Measurements from ENCODE around the gene UBE2F. TPM values are rescaled to one million over a fixed set of nuclear protein-coding genes. Genes with fewer than 3 reads are reported as not detected.
A peak's percentile ranks its signal among the peaks of the same experiment; 100 is the strongest.
"Not testable (repeated sequence)": the region's sequence is repeated elsewhere in the genome, so short reads cannot be mapped to it uniquely, and the experiment has no call there.

Gene UBE2F
- total and polyA plus RNA-seq, 3 experiments from 2014 or later, result 65.8 to 70.7 (median 68.8) TPM

DNA sequence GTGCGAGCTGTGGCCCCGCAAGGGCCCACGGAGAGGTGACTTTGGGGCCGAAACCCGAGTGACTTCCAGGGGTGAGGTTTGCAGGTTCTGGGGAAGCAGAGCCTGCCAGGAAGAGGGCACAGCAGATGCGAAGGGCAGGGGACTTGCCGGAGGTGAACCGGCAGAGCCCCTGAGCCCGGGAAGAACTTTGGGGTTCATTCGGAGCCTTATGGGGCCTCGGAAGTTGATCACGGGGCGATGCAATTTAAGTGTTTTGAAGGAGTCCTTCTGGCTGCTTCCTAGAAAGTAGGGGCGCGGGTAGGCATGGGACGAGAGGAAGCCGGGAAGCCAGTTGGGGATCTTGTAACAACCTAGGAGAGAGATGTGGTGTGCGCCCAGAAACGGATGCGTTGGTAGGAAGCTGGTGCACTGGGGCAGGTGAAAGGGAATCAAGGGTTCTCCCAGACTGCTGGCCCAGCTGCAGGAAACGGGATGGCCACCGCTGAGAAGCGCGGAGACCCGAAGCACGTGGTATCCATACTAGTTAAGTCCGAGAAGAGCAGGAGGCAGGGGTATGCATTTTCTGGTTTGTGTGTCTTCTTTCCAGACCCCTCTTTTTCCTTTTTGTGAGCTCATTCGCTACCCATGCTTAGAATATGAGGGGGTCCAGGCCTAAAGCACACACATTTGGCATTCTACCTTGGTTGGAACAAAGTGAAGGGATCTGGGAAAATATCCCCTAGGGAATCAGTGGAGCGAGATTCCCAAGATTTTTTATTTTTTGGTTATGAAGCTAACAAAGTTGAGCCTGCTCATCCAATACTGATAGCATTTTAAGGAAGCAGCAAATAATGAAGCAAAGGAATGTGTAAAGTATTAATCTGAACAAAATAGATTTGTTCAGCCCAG lies 94.7 kb downstream of the UBE2F start:
- DNase-seq, result peak in 1 of 5 donors; percentile 7
- Mint-ChIP-seq H3K27ac (peak overlapping the region; percentile 24 to 98 (median 88)), H3K4me1 (peaks cover 29 to 65% (median 45%) of the 10 kb centered on the region in 3 donors), H3K9me3 (peaks cover 0 to 2% (median 0%) of the 10 kb centered on the region in 5 donors), H3K4me3 (peak overlapping the region; percentile 80 to 97 (median 92)), H3K27me3 (peaks cover 6 to 7% of the 10 kb centered on the region in 2 donors), H3K36me3 (peaks cover 3 to 27% (median 7%) of the 10 kb centered on the region in 3 donors)
- Histone ChIP-seq H3K36me3 (ENCODE audit: insufficient read depth, low read length) (peaks cover 3% of the 10 kb centered on the region), H3K4me1 (ENCODE audit: insufficient read depth, low read length) (peaks cover 21% of the 10 kb centered on the region), H3K4me3 (ENCODE audit: low read length) (peak overlapping the region; percentile 90), H3K27me3 (ENCODE audit: insufficient read depth, low read length, poor library complexity, severe bottlenecking) (no peaks in the 10 kb centered on the region), H3K9me3 (ENCODE audit: low read length) (no peaks in the 10 kb centered on the region), H3K27ac (ENCODE audit: low read depth, low read length) (peak overlapping the region; percentile 59)
- POLR2A ChIA-PET, result interaction anchor here (0.7 kb wide), 1 partner anchor 7 kb away, joined by 4 read pairs; no protein-coding TSS in a partner anchor
- CTCF ChIA-PET, result interaction anchor here (0.8 kb wide), 1 partner anchor 138 kb away, joined by 3 read pairs; no protein-coding TSS in a partner anchor

DNA sequence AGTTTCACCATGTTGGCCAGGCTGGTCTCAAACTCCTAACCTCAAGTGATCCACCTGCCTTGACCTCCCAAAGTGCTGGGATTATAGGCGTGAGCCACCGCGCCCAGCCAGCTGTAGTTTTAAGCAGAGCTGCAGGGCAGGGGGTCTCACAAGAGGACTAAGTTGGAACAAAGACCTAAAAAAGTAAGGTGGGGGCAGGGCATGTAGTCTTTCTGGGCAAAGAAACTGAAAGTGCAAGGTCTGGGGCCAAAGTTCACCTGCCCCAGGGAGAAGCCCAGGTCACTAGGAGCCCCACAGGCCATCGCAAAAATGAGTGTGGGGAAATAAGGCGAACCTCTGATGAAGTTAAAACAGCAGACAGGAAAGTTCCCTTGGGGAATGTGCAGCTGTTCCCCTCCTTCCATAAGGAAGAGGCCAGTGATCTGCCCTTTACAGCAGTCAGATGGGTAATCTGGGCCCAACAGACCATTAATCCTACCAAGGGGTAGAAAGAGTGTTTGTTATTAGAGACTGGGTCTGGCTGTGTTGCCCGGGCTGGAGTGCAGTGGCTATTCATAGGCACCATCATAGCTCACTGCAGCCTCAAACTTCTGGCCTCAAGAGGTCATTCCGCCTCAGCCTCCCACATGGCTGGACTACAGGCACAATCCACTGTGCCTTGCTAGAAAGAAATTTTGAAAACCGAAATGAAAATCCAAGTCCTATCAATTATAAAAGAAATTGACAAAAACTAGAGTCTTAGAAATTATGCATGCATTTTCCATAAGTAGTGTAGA lies 96.8 kb downstream of the UBE2F start:
- Mint-ChIP-seq H3K27me3 (no peaks in the 10 kb centered on the region), H3K27ac (peak overlapping the region in 4 of 8 donors; percentile 11 to 43 (median 36)), H3K36me3 (peaks cover 8 to 39% (median 12%) of the 10 kb centered on the region in 3 donors), H3K4me1 (peaks cover 42 to 74% (median 57%) of the 10 kb centered on the region in 3 donors), H3K9me3 (peaks cover 0 to 2% (median 0%) of the 10 kb centered on the region in 5 donors), H3K4me3 (peak overlapping the region in 4 of 7 donors; percentile 4 to 93 (median 48))
- H3K36me3 ChIP-seq (ENCODE audit: insufficient read depth, low read length), result peaks cover 5% of the 10 kb centered on the region
- H3K4me1 ChIP-seq (ENCODE audit: insufficient read depth, low read length), result peaks cover 33% of the 10 kb centered on the region
- no peaks in the 10 kb centered on the region for H3K9me3 ChIP-seq (ENCODE audit: low read length)
- DNase-seq, result no peak
- H3K27ac ChIP-seq (ENCODE audit: low read depth, low read length), result no peak overlapping the region
- POLR2A ChIA-PET, result no interaction called here
- CTCF ChIA-PET, result no interaction called here
- no peak overlapping the region for H3K4me3 ChIP-seq (ENCODE audit: low read length)
- H3K27me3 ChIP-seq (ENCODE audit: insufficient read depth, low read length, poor library complexity, severe bottlenecking), result no peaks in the 10 kb centered on the region

DNA sequence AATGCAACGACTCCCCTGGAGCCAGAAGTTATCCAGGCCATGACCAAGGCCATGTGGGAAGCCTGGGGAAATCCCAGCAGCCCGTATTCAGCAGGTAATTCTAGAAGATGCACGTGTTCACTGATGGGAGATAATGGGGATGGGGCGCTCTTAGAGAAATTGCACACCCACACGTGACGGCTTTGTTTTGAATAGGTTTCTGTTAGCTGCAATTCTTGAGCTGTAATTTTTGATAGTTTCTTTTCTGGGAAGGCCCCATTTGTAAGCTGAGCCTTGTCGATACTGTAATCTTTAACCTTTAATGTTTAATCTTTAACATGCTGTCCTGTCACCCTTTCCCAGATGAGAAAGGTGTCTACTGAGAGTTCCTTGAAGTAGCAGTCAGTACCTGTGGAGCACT lies 97.6 kb downstream of the UBE2F start:
- CTCF ChIA-PET, result no interaction called here

DNA sequence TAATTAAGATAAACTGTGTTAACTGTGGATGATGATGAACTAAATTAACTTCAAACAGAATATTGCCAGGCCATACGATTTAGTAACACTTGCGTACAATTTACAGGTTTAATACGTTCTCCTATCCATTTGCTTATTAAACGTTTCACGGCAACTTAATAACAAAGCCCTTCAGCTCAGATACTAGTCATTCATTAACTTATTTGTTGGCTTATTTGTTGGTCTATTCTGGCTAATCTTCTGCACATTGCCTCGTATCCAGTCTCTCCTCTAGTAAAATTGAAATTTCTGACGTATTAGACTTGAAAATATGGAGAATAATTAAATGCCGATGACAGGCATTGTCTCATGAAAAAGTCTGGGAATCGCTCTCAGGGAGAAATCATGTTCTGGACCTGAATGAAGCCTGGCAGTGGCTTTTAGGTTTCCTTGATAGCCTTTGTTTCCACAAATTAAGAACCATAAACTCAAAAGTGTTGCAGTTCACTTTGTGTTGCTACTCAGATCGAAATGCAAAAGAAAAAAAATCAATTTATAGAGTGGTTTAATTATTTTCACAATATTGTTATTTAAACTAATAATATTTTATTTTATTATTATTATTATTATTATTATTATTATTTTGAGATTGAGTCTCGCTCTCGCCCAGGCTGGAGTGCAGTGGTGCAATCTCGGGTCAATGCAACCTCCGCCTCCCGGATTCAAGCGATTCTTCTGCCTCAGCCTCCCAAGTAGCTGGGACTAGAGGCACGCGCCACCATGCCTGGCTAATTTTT lies 98.4 kb downstream of the UBE2F start:
- DNase-seq, result no peak
- H3K27me3 ChIP-seq (ENCODE audit: insufficient read depth, low read length, poor library complexity, severe bottlenecking), result no peaks in the 10 kb centered on the region
- peaks cover 6% of the 10 kb centered on the region for H3K36me3 ChIP-seq (ENCODE audit: insufficient read depth, low read length)
- POLR2A ChIA-PET, result no interaction called here
- Mint-ChIP-seq H3K36me3 (peaks cover 8 to 45% (median 12%) of the 10 kb centered on the region in 3 donors), H3K9me3 (no peaks in the 10 kb centered on the region), H3K27me3 (no peaks in the 10 kb centered on the region), H3K27ac (peak overlapping the region in 2 of 8 donors; percentile 60 to 66), H3K4me1 (peaks cover 45 to 77% (median 62%) of the 10 kb centered on the region in 3 donors), H3K4me3 (peak overlapping the region in 1 of 7 donors; percentile 18)
- no peak overlapping the region for H3K27ac ChIP-seq (ENCODE audit: low read depth, low read length)
- no peak overlapping the region for H3K4me3 ChIP-seq (ENCODE audit: low read length)
- H3K9me3 ChIP-seq (ENCODE audit: low read length), result no peaks in the 10 kb centered on the region
- peaks cover 38% of the 10 kb centered on the region for H3K4me1 ChIP-seq (ENCODE audit: insufficient read depth, low read length)
- CTCF ChIA-PET, result no interaction called here

More for the DNA sequence above, 97.6 kb downstream of the UBE2F start:
- Histone ChIP-seq H3K27ac (ENCODE audit: low read depth, low read length) (no peak overlapping the region), H3K36me3 (ENCODE audit: insufficient read depth, low read length) (peaks cover 6% of the 10 kb centered on the region), H3K9me3 (ENCODE audit: low read length) (no peaks in the 10 kb centered on the region), H3K4me1 (ENCODE audit: insufficient read depth, low read length) (peaks cover 39% of the 10 kb centered on the region), H3K4me3 (ENCODE audit: low read length) (no peak overlapping the region), H3K27me3 (ENCODE audit: insufficient read depth, low read length, poor library complexity, severe bottlenecking) (no peaks in the 10 kb centered on the region)
- Mint-ChIP-seq H3K9me3 (no peaks in the 10 kb centered on the region), H3K27ac (no peak overlapping the region), H3K36me3 (peaks cover 8 to 40% (median 12%) of the 10 kb centered on the region in 3 donors), H3K27me3 (no peaks in the 10 kb centered on the region), H3K4me3 (no peak overlapping the region), H3K4me1 (peaks cover 46 to 77% (median 62%) of the 10 kb centered on the region in 3 donors)
- DNase-seq, result no peak
- POLR2A ChIA-PET, result no interaction called here

DNA sequence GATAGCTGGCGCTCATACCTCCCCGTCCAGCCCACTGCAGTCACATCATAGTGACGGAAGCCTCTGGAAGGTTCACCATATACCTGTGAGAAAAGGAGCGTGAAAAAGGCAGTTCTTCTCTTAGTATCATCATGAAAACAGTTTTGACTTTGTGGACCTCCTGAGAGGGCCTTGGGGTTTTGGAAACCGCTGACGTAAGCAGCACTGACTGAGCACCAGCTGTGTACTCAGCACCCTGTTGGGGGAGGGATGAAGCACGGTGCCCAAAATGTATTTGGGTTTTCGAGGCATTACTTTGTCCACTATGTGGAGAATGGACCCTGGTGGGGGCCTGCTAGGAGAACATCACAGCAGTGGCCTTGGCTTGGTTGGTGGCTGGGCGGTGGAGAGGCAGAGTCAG lies 99.4 kb downstream of the UBE2F start:
- Mint-ChIP-seq H3K9me3 (no peaks in the 10 kb centered on the region), H3K4me1 (peaks cover 45 to 79% (median 64%) of the 10 kb centered on the region in 3 donors), H3K27ac (peak overlapping the region in 2 of 8 donors; percentile 20 to 23), H3K36me3 (peaks cover 8 to 43% (median 12%) of the 10 kb centered on the region in 3 donors), H3K4me3 (no peak overlapping the region), H3K27me3 (no peaks in the 10 kb centered on the region)
- POLR2A ChIA-PET, result no interaction called here
- no peak for DNase-seq
- Histone ChIP-seq H3K36me3 (ENCODE audit: insufficient read depth, low read length) (peaks cover 6% of the 10 kb centered on the region), H3K27me3 (ENCODE audit: insufficient read depth, low read length, poor library complexity, severe bottlenecking) (no peaks in the 10 kb centered on the region), H3K4me1 (ENCODE audit: insufficient read depth, low read length) (peaks cover 43% of the 10 kb centered on the region), H3K27ac (ENCODE audit: low read depth, low read length) (no peak overlapping the region), H3K9me3 (ENCODE audit: low read length) (no peaks in the 10 kb centered on the region), H3K4me3 (ENCODE audit: low read length) (no peak overlapping the region)
- CTCF ChIA-PET, result no interaction called here

DNA sequence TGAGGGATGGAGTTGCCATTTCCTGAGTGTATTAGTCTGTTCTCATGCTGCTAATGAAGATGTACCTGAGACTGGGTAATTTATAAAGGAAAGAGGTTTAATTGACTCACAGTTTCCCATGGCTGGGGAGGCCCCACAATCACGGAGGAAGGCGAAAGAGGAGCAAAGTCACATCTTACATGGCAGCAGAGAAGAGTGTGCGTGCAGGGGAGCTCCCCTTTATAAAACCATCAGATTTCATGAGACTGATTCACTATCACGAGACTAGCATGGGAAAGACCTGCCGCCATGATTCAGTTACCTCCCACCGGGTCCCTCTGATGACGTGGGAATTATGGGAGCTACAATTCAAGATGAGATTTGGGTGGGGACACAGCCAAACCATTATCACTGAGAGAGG lies 99.9 kb downstream of the UBE2F start:
- POLR2A ChIA-PET; H3K4me3 ChIP-seq (ENCODE audit: low read length); H3K27me3 Mint-ChIP-seq; H3K27ac ChIP-seq (ENCODE audit: low read depth, low read length); DNase-seq; H3K4me3 Mint-ChIP-seq; H3K9me3 ChIP-seq (ENCODE audit: low read length); H3K27me3 ChIP-seq (ENCODE audit: insufficient read depth, low read length, poor library complexity, severe bottlenecking); H3K9me3 Mint-ChIP-seq; CTCF ChIA-PET; H3K36me3 ChIP-seq (ENCODE audit: insufficient read depth, low read length): not testable (repeated sequence)
- Mint-ChIP-seq H3K4me1 (peaks cover 42 to 78% (median 62%) of the 10 kb centered on the region in 3 donors), H3K27ac (peak overlapping the region in 1 of 8 donors; percentile 32), H3K36me3 (peaks cover 8 to 41% (median 12%) of the 10 kb centered on the region in 3 donors)
- peaks cover 38% of the 10 kb centered on the region for H3K4me1 ChIP-seq (ENCODE audit: insufficient read depth, low read length)

DNA sequence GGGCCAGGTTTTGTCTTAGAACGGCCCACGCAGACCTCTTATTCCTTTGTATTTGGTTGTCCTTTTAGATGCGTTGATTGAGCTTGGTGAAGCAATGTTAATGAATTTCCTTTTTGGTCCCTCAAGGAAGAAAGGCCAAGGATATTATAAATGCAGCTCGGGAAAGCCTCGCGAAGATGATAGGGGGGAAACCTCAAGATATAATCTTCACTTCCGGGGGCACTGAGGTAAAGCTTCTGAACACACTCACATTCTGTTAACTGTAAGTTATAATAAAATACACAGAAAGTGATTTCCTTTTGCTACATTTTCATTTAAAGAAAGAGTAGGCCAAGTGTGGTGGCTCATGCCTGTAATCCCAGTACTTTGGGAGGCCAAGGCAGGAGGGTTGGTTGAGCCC lies 101.1 kb downstream of the UBE2F start:
- H3K9me3 ChIP-seq (ENCODE audit: low read length), result no peaks in the 10 kb centered on the region
- peaks cover 35 to 79% (median 65%) of the 10 kb centered on the region in 3 donors for H3K4me1 Mint-ChIP-seq
- CTCF ChIA-PET, result interaction anchor here (0.9 kb wide), 1 partner anchor 139 kb away, joined by 3 read pairs; no protein-coding TSS in a partner anchor

More for the DNA sequence above, 101.1 kb downstream of the UBE2F start:
- H3K27me3 ChIP-seq (ENCODE audit: insufficient read depth, low read length, poor library complexity, severe bottlenecking), result no peaks in the 10 kb centered on the region
- H3K4me3 ChIP-seq (ENCODE audit: low read length), result no peak overlapping the region
- POLR2A ChIA-PET, result no interaction called here
- Mint-ChIP-seq H3K4me3 (peak overlapping the region in 5 of 7 donors; percentile 4 to 52 (median 20)), H3K9me3 (no peaks in the 10 kb centered on the region), H3K36me3 (peaks cover 12 to 53% (median 19%) of the 10 kb centered on the region in 3 donors), H3K27ac (peak overlapping the region in 7 of 8 donors; percentile 9 to 74 (median 61)), H3K27me3 (no peaks in the 10 kb centered on the region)
- peak in 1 of 5 donors; percentile 20 for DNase-seq
- no peak overlapping the region for H3K27ac ChIP-seq (ENCODE audit: low read depth, low read length)
- peaks cover 6% of the 10 kb centered on the region for H3K36me3 ChIP-seq (ENCODE audit: insufficient read depth, low read length)
- peaks cover 33% of the 10 kb centered on the region for H3K4me1 ChIP-seq (ENCODE audit: insufficient read depth, low read length)
